ENCODE measurements around the gene PLA2G4A.

PLA2G4A gene

DNA sequence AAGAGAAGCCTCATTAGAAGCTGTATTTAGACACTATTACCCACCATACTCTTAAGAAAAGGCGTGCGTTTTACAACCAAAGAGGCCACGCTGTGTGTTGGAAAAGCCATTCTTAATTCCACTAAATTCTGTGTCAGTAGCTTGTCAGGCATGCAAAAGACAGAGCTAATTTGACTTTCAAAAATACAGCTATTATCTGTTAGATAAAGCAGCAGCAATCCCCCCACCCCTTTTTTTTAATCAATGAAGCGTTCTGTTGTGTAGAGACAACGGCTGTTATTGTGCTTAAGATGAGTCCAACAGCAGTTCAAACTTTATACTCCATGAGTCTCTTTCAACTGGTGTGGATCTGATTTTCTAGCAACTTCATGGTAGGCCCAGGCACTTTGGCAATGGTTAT is 43.5 kb downstream of the PLA2G4A start:
- TF ChIP-seq, protein P1, sequence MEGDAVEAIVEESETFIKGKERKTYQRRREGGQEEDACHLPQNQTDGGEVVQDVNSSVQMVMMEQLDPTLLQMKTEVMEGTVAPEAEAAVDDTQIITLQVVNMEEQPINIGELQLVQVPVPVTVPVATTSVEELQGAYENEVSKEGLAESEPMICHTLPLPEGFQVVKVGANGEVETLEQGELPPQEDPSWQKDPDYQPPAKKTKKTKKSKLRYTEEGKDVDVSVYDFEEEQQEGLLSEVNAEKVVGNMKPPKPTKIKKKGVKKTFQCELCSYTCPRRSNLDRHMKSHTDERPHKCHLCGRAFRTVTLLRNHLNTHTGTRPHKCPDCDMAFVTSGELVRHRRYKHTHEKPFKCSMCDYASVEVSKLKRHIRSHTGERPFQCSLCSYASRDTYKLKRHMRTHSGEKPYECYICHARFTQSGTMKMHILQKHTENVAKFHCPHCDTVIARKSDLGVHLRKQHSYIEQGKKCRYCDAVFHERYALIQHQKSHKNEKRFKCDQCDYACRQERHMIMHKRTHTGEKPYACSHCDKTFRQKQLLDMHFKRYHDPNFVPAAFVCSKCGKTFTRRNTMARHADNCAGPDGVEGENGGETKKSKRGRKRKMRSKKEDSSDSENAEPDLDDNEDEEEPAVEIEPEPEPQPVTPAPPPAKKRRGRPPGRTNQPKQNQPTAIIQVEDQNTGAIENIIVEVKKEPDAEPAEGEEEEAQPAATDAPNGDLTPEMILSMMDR (IDR thresholded peaks at IDR 0.05; ENCODE audit: low read length): no peak
- TF ChIP-seq EZH2 (IDR thresholded peaks at IDR 0.05; ENCODE audit: borderline replicate concordance, low read length): no peak

DNA sequence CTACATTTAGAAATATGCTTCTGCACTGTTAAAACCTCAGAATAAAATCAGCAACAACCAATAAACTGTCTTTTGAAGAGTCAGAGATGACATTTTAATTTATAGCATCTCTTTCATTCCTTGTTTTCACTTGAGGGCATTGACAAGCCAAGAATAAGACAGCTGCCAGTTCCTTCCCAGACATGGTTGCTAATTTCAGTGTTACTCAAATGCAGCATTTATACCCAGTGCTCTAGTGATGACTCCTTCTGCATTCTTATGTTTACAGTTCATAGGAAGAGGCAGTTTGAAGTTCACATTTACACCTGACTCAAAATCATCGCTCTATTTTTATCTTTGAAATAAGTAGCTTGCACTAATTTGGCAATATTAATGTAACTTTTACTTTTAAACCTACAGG is 44.9 kb downstream of the PLA2G4A start:
- H2AFZ ChIP-seq (ENCODE audit: low read length): no peak overlapping the region
- H3K4me2 ChIP-seq (ENCODE audit: low read length): no peak overlapping the region
- H3K4me1 ChIP-seq (ENCODE audit: insufficient read depth, low read length, severe bottlenecking): no peaks in the 10 kb centered on the region
- no peaks in the 10 kb centered on the region for H3K9me3 ChIP-seq (ENCODE audit: low read length)
- H3K27me3 ChIP-seq (ENCODE audit: insufficient read depth, low read length): no peaks in the 10 kb centered on the region
- H3K27ac ChIP-seq (ENCODE audit: low read depth, low read length, poor library complexity, severe bottlenecking): no peak overlapping the region
- no peak overlapping the region for H3K4me3 ChIP-seq (ENCODE audit: low read depth, low read length, poor library complexity, severe bottlenecking)
- no peaks in the 10 kb centered on the region for H3K36me3 ChIP-seq (ENCODE audit: insufficient read depth, low read length)
- no peaks in the 10 kb centered on the region for H3F3A ChIP-seq (ENCODE audit: insufficient read depth, low read length)
- H4K20me1 ChIP-seq (ENCODE audit: insufficient read depth, low read length): no peaks in the 10 kb centered on the region
- H3K9ac ChIP-seq (ENCODE audit: low read length): no peak overlapping the region
- H3K9me2 ChIP-seq (ENCODE audit: low read depth, low read length): no peaks in the 10 kb centered on the region
- H3K79me2 ChIP-seq (ENCODE audit: insufficient read depth, low read length): no peaks in the 10 kb centered on the region
- TF ChIP-seq, protein P1 (IDR thresholded peaks at IDR 0.05; ENCODE audit: low read length): no peak
- no peak for TF ChIP-seq EZH2 (IDR thresholded peaks at IDR 0.05; ENCODE audit: borderline replicate concordance, low read length)

More for the DNA sequence above, 43.5 kb downstream of the PLA2G4A start:
- H3K4me1 ChIP-seq (ENCODE audit: insufficient read depth, low read length, severe bottlenecking): no peaks in the 10 kb centered on the region
- H2AFZ ChIP-seq (ENCODE audit: low read length): no peak overlapping the region
- no peak overlapping the region for H3K4me2 ChIP-seq (ENCODE audit: low read length)
- H3K9ac ChIP-seq (ENCODE audit: low read length): no peak overlapping the region
- no peaks in the 10 kb centered on the region for H3F3A ChIP-seq (ENCODE audit: insufficient read depth, low read length)
- H3K79me2 ChIP-seq (ENCODE audit: insufficient read depth, low read length): no peaks in the 10 kb centered on the region
- no peaks in the 10 kb centered on the region for H4K20me1 ChIP-seq (ENCODE audit: insufficient read depth, low read length)
- no peak overlapping the region for H3K27ac ChIP-seq (ENCODE audit: low read depth, low read length, poor library complexity, severe bottlenecking)
- no peak overlapping the region for H3K4me3 ChIP-seq (ENCODE audit: low read depth, low read length, poor library complexity, severe bottlenecking)
- no peaks in the 10 kb centered on the region for H3K27me3 ChIP-seq (ENCODE audit: insufficient read depth, low read length)
- no peaks in the 10 kb centered on the region for H3K36me3 ChIP-seq (ENCODE audit: insufficient read depth, low read length)
- H3K9me3 ChIP-seq (ENCODE audit: low read length): no peaks in the 10 kb centered on the region
- no peaks in the 10 kb centered on the region for H3K9me2 ChIP-seq (ENCODE audit: low read depth, low read length)

DNA sequence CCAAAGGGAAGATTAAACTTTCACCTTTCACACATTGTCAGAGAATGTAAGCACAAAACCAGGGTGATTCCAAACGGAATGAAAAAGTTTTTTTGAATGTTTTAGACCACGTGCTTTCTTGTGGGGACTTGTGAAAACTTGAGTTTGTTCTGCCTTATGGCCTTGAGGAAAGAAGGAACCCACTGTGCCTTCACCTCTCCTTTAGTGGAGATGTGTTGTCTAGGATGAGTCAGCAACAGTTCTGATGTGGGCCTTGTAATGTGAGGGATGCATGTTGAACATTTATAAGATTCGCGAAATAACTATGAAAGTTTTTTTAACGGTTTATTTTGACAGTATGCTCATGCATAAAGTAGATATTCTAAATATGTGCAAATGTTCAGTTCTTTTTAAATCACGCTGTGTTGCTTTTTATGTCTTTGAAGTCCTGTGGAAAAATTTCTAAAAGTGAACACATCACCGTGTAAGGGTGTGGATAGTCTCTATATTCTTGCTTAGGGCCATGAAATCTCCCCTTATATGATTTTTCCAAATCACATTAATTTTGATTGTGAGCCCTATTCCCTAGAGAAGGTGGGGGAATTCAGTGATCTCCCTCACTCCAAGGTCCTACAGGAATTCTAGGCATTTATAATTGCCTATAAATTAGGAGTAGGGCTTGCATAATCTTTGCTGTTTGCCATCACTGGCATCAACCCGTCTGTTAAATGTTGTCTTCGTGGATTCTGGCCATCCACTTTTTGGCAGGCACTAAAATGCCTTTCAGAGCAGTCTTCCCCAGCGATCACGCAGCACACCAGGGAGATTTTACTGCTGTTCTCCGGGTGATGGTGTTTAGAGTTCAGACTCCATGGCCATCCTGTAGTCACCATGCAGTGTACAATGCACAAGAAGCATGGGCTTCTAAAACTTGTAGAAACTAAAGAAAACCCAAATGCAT is 47.4 kb downstream of the PLA2G4A start:
- TF ChIP-seq, protein P1 (IDR thresholded peaks at IDR 0.05; ENCODE audit: low read length): no peak
- no peak for TF ChIP-seq EZH2 (IDR thresholded peaks at IDR 0.05; ENCODE audit: borderline replicate concordance, low read length)
- Histone ChIP-seq H2AFZ (ENCODE audit: low read length) (no peak overlapping the region), H3K9me2 (ENCODE audit: low read depth, low read length) (no peaks in the 10 kb centered on the region), H4K20me1 (ENCODE audit: insufficient read depth, low read length) (no peaks in the 10 kb centered on the region), H3K4me1 (ENCODE audit: insufficient read depth, low read length, severe bottlenecking) (no peaks in the 10 kb centered on the region), H3K36me3 (ENCODE audit: insufficient read depth, low read length) (no peaks in the 10 kb centered on the region), H3K27me3 (ENCODE audit: insufficient read depth, low read length) (no peaks in the 10 kb centered on the region), H3F3A (ENCODE audit: insufficient read depth, low read length) (no peaks in the 10 kb centered on the region), H3K79me2 (ENCODE audit: insufficient read depth, low read length) (no peaks in the 10 kb centered on the region), H3K9me3 (ENCODE audit: low read length) (no peaks in the 10 kb centered on the region), H3K4me3 (ENCODE audit: low read depth, low read length, poor library complexity, severe bottlenecking) (no peak overlapping the region), H3K9ac (ENCODE audit: low read length) (no peak overlapping the region), H3K27ac (ENCODE audit: low read depth, low read length, poor library complexity, severe bottlenecking) (no peak overlapping the region), H3K4me2 (ENCODE audit: low read length) (no peak overlapping the region)

Data from OCI-LY1 (cell line).